Type B pancreatic cell (in vitro differentiated cells): ENCODE data around the gene SELL. TPM values are rescaled to one million over a fixed set of nuclear protein-coding genes. Genes with fewer than 3 reads are reported as not detected.

Experiments used
- DNase-seq: peaks from one replicate; pipeline ENCODE4 v3.0.0; 2021; ENCODE audit warnings: mixed read lengths; ENCODE audit not compliant: unreplicated experiment; ENCODE audit errors: extremely low spot score
- H3K27ac Mint-ChIP-seq: 2 replicates; pipeline ENCODE4 v1.8.0; 2021; ENCODE audit warnings: mild to moderate bottlenecking, mixed read lengths
- H3K27me3 Mint-ChIP-seq: 2 replicates; pipeline ENCODE4 v1.8.0; 2021; ENCODE audit warnings: mixed read lengths
- H3K36me3 Mint-ChIP-seq: 2 replicates; pipeline ENCODE4 v1.8.0; 2021; ENCODE audit warnings: mixed read lengths
- H3K4me1 Mint-ChIP-seq: one replicate; pipeline ENCODE4 v1.8.0; 2021; ENCODE audit warnings: mixed read lengths; ENCODE audit not compliant: unreplicated experiment
- H3K4me3 Mint-ChIP-seq: 2 replicates; pipeline ENCODE4 v1.8.0; 2021; ENCODE audit warnings: mild to moderate bottlenecking, mixed read lengths
- H3K9me3 Mint-ChIP-seq: 2 replicates; pipeline ENCODE4 v1.8.0; 2021; ENCODE audit warnings: mixed read lengths
- total RNA-seq: library from RNA; stranded (reverse); gene quantifications from 2 replicates; pipeline ENCODE4 v1.2.1, GENCODE V29; 2021; ENCODE audit warnings: low replicate concordance
- TF ChIP-seq, protein P1 (sequence below): fragments of 200-600 bp; sonication (generic); conservative IDR thresholded peaks from 2 replicates; pipeline ENCODE4 v1.5.0; 2021; ENCODE audit warnings: antibody characterized with exemption, mild to moderate bottlenecking

The SELL gene
- total RNA-seq, 1 donor from 2014 or later, result 0.17 TPM

DNA sequence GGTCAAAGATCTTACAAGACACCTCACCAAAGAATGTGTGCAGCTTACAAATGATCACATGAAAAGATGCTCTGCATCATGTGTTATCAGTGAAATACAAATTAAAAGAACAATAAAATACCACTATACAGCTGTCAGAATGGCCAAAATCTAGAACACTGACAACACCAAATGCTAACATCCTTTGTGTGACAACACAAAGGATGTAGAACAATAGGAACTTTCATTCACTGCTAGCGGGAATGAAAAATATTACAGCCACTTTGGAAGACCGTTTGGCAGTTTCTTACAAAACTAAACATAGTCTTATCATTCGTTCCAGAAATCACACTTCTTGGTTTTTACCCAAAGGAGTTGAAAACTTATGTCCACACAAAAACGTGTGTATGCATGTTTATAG is 60.9 kb downstream of the SELL start:
- Mint-ChIP-seq H3K27ac (no peak overlapping the region), H3K27me3 (no peaks in the 10 kb centered on the region), H3K4me3 (no peak overlapping the region), H3K36me3 (no peaks in the 10 kb centered on the region), H3K4me1 (no peaks in the 10 kb centered on the region), H3K9me3 (no peaks in the 10 kb centered on the region)
- TF ChIP-seq, protein P1, sequence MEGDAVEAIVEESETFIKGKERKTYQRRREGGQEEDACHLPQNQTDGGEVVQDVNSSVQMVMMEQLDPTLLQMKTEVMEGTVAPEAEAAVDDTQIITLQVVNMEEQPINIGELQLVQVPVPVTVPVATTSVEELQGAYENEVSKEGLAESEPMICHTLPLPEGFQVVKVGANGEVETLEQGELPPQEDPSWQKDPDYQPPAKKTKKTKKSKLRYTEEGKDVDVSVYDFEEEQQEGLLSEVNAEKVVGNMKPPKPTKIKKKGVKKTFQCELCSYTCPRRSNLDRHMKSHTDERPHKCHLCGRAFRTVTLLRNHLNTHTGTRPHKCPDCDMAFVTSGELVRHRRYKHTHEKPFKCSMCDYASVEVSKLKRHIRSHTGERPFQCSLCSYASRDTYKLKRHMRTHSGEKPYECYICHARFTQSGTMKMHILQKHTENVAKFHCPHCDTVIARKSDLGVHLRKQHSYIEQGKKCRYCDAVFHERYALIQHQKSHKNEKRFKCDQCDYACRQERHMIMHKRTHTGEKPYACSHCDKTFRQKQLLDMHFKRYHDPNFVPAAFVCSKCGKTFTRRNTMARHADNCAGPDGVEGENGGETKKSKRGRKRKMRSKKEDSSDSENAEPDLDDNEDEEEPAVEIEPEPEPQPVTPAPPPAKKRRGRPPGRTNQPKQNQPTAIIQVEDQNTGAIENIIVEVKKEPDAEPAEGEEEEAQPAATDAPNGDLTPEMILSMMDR, result no peak
- DNase-seq, result no peak

DNA sequence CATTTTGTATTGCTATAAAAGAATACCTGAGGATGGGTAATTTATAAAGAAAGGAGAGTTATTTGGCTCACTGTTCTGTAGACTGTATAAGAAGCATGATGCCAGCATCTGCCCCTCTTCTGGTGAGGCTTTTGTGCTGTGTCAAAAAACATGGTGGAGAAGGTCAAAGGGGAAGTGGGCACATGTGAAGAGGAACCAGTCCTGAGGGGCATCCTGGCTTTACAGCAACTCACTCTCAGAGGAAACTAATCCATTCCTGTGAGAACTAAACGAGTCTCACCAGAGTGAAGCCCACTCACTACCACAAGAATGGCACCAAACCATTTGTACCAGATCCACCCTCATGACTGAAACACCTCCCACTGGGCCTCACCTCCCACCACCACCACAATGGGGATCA is 62.7 kb downstream of the SELL start:
- Mint-ChIP-seq H3K4me1 (no peaks in the 10 kb centered on the region), H3K27me3 (no peaks in the 10 kb centered on the region), H3K36me3 (no peaks in the 10 kb centered on the region), H3K27ac (no peak overlapping the region), H3K9me3 (no peaks in the 10 kb centered on the region), H3K4me3 (no peak overlapping the region)
- no peak for DNase-seq
- TF ChIP-seq, protein P1, result no peak

DNA sequence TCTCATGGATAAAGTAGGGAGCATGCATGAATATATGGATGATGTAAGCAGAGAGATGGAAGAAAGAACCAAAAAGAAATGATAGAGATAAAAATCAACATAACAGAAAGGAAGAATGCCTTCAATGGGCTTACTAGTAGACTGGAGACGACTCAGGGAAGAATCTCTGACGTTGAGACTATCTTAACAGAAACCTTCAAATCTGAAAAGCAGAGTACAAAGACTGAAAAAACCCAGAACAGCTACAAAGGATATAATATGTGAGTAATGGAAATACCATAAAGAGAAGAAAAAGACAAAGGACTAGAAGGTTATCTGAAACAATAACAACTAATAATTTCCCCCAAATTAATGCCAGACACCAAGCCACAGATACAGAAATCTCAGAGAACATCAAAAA is 63.2 kb downstream of the SELL start:
- H3K4me3 Mint-ChIP-seq, result no peak overlapping the region
- H3K9me3 Mint-ChIP-seq, result no peaks in the 10 kb centered on the region
- H3K27ac Mint-ChIP-seq, result no peak overlapping the region
- H3K27me3 Mint-ChIP-seq, result no peaks in the 10 kb centered on the region
- no peaks in the 10 kb centered on the region for H3K36me3 Mint-ChIP-seq
- TF ChIP-seq, protein P1, result no peak
- no peak for DNase-seq
- H3K4me1 Mint-ChIP-seq, result no peaks in the 10 kb centered on the region

DNA sequence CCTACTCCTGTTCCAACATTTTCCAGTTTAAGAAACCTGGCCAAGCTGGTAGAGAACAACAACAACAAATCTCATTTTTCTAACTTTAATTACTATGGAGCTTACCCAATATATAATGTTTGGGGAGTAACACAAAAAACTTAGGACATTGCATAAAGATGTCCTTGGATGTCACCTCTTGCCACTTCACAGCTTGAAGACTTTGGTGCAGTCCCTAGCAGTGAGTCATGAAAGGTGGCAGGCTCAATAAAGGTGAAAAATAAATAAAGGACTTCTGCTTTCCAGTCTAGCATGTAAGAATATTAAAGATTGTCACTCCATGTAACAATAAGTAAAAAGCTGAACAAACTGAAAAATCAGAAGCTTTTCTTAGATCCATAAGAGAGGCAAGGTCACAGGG is 63.9 kb downstream of the SELL start:
- H3K4me1 Mint-ChIP-seq, result no peaks in the 10 kb centered on the region
- no peak for DNase-seq
- H3K36me3 Mint-ChIP-seq, result no peaks in the 10 kb centered on the region
- TF ChIP-seq, protein P1, result no peak
- H3K9me3 Mint-ChIP-seq, result no peaks in the 10 kb centered on the region
- H3K4me3 Mint-ChIP-seq, result no peak overlapping the region
- no peak overlapping the region for H3K27ac Mint-ChIP-seq
- H3K27me3 Mint-ChIP-seq, result no peaks in the 10 kb centered on the region

DNA sequence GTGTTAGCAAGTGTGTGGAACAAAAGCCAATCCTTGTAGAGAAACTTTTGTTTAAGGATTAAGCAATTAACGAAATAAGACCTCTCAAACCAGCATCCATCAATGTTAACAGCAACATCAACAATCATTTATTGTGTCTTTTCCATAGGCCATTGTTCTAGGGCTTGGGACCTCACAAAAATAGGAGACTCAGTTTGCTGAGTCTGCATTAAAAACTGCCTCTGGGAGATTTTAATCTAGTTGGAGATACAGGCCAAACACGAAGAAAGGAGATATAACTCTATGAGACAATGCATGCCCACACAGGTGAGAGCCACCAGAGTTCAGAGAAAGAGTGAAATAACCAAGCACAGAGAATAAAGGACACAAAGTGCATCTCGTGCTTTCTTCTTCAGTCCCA is 67.1 kb downstream of the SELL start:
- Mint-ChIP-seq H3K9me3 (no peaks in the 10 kb centered on the region), H3K27ac (no peak overlapping the region), H3K4me3 (no peak overlapping the region), H3K27me3 (no peaks in the 10 kb centered on the region), H3K4me1 (no peaks in the 10 kb centered on the region), H3K36me3 (no peaks in the 10 kb centered on the region)
- TF ChIP-seq, protein P1, result no peak
- DNase-seq, result no peak

Other genes starting within 250 kb of the SELL start
- 19.4 and 28.1 TPM in 2 replicates for gene SLC19A2, start 225.7 kb downstream of the SELL start, total RNA-seq
- gene F5, start 125.1 kb downstream of the SELL start, total RNA-seq, result 5.5 and 6.0 TPM in 2 replicates
- 0.31 TPM in 1 of 2 replicates, not detected in the other for gene SELP, start 81.5 kb downstream of the SELL start, total RNA-seq
- 0.12 TPM in 1 of 2 replicates, not detected in the other for gene SELE, start 22.5 kb upstream of the SELL start, total RNA-seq
- 10.2 and 11.0 TPM in 2 replicates for gene METTL18, start 83.3 kb upstream of the SELL start, total RNA-seq
- gene SCYL3, start 182.3 kb upstream of the SELL start, total RNA-seq, result 12.4 and 12.6 TPM in 2 replicates